Esophagus squamous epithelium (tissue), 5 donors: Measurements from ENCODE around the gene APBA2. TPM values are rescaled to one million over a fixed set of nuclear protein-coding genes. Genes with fewer than 3 reads are reported as not detected.

Source experiments
- DNase-seq: peaks from one replicate; lab custom pipeline; 2025; lab: John Stamatoyannopoulos, UW
- H3K27ac ChIP-seq, 4 donors: fragments of 200-600 bp; sonication (generic); one replicate each; pipeline ENCODE4 v1.5.1; 2016 to 2019; ENCODE audit warnings: mild to moderate bottlenecking in 1 of 4
- H3K27me3 ChIP-seq, 4 donors: fragments of 200-600 bp; sonication (generic); 1 replicate in 3 of 4; 2 replicates in 1 of 4; pipeline versions ENCODE4 v1.5.1 to v1.6.0; 2017 to 2021; ENCODE audit warnings: antibody characterized with exemption in 1 of 4
- H3K36me3 ChIP-seq, 3 donors: fragments of 200-600 bp; sonication (generic); one replicate each; pipeline ENCODE4 v1.5.1; 2016 to 2019
- H3K4me1 ChIP-seq, 3 donors: fragments of 200-600 bp; sonication (generic); one replicate each; pipeline ENCODE4 v1.5.1; 2017 to 2019
- H3K4me3 ChIP-seq, 4 donors: fragments of 200-600 bp; sonication (generic); 1 replicate in 3 of 4; 2 replicates in 1 of 4; pipeline ENCODE4 v1.5.1; 2016 to 2019; ENCODE audit warnings: mild to moderate bottlenecking in 2 of 4, moderate library complexity in 1 of 4
- H3K9me3 ChIP-seq, 3 donors: fragments of 200-600 bp; sonication (generic); one replicate each; pipeline ENCODE4 v1.5.1; 2016 to 2019
- CTCF ChIP-seq, 6 experiments: fragments of 450-650 bp in 4 of 6; fragments of 200-600 bp in 2 of 6; sonication (generic) in 2 of 6; IDR thresholded peaks; one replicate each; pipeline ENCODE4 v1.5.1; 2016 to 2019; ENCODE audit warnings: antibody characterized with exemption in 6 of 6, mild to moderate bottlenecking in 4 of 6, moderate library complexity in 4 of 6
- POLR2A ChIP-seq, 4 donors: fragments of 450-650 bp; IDR thresholded peaks; one replicate each; pipeline ENCODE4 v1.6.1; 2017; ENCODE audit warnings: antibody characterized with exemption in 4 of 4, mild to moderate bottlenecking in 4 of 4, moderate library complexity in 3 of 4
- WGBS, 2 donors: methylation state at CpG; one replicate each; pipeline ENCODE4 v1.1.5; 2018; 5-methylcytosine and 5-hydroxymethylcytosine counted together
- intact Hi-C: fragments of 100-400 bp; cut with DNase I; formaldehyde crosslinking; loops from one replicate; pipeline ENCODE4 v1.15.0; 2022
- total RNA-seq, 4 donors: library from RNA; depleted of rRNA; stranded (reverse); fragments of >200 nt; gene quantifications; one replicate each; pipeline ENCODE4 v1.1.0, GENCODE V29; 2016
- donor health status: DM: yes; HTN: yes; CAD: no.

APBA2 gene
- total RNA-seq, 4 donors from 2014 or later: 0.82 to 9.9 (median 1.6) TPM

DNA sequence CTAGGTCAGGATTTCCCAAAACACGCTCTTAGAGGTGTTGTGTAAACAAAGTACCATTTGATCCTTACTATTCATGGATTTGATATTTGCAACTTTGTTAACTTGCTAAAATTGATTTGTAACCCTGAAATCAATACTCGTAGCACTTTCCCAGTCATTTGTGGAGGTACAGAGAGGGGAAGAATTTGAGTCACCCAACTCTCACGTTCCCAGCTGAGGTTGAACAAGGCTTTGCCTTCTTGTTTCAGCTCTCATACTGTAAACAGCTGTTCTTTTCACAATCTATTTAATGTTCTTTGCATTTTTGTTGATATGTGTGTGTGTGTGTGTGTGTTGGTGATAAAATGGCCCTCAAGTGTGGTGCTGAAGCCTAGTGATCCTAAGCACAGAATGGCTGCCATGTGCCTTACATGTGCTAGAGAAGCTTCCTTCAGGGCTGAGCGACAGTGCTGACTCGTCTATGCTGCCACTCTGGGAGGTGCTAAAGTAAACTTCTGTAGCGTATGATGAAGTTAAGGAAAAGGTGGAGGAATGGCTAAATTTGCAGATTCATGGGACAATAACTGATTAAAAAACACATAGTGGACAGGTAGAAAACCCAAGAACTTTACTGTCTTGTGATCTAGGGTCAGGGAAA, 173.2 kb downstream of the APBA2 start:
- H3K27me3 ChIP-seq: no peaks in the 10 kb centered on the region
- H3K27ac ChIP-seq: no peak overlapping the region
- H3K36me3 ChIP-seq: no peaks in the 10 kb centered on the region
- 76 to 79% methylated on average over 6 of the region's 6 CpGs for whole genome bisulfite sequencing, 2 donors
- TF ChIP-seq POLR2A (IDR thresholded peaks at IDR 0.05) (no peak), CTCF (IDR thresholded peaks at IDR 0.05) (no peak)
- no peaks in the 10 kb centered on the region for H3K4me1 ChIP-seq
- no peak overlapping the region for H3K4me3 ChIP-seq
- no peaks in the 10 kb centered on the region for H3K9me3 ChIP-seq
- DNase-seq: no peak
- intact Hi-C loops: no loop called here

GRCh38 chr15:29059871-29060640, 174.3 kb downstream of the APBA2 start:
- H3K27ac ChIP-seq: no peak overlapping the region
- DNase-seq: no peak
- H3K27me3 ChIP-seq: no peaks in the 10 kb centered on the region
- intact Hi-C loops: loop anchor here (10.0 kb wide), 1 partner anchor 65 kb away; no protein-coding TSS in a partner anchor
- no peak overlapping the region for H3K4me3 ChIP-seq
- no peaks in the 10 kb centered on the region for H3K4me1 ChIP-seq
- no peaks in the 10 kb centered on the region for H3K9me3 ChIP-seq
- H3K36me3 ChIP-seq: no peaks in the 10 kb centered on the region
- TF ChIP-seq POLR2A (IDR thresholded peaks at IDR 0.05) (no peak), CTCF (IDR thresholded peaks at IDR 0.05) (no peak)
- WGBS, 2 donors: 83 to 87% methylated on average over 10 to 12 of the region's 16 CpGs

- TF ChIP-seq POLR2A (IDR thresholded peaks at IDR 0.05) (no peak), CTCF (IDR thresholded peaks at IDR 0.05) (no peak)
- intact Hi-C loops: loop anchor here (10.0 kb wide), 1 partner anchor 63 kb away; no protein-coding TSS in a partner anchor
- Histone ChIP-seq H3K27ac (no peak overlapping the region), H3K4me1 (no peaks in the 10 kb centered on the region), H3K36me3 (no peaks in the 10 kb centered on the region), H3K9me3 (no peaks in the 10 kb centered on the region), H3K27me3 (no peaks in the 10 kb centered on the region), H3K4me3 (no peak overlapping the region)
- no peak for DNase-seq
- WGBS, 2 donors: 86 to 89% methylated on average over 5 of the region's 6 CpGs
Observed at GRCh38 chr15:29061746-29062145, 176.0 kb downstream of the APBA2 start.

GRCh38 chr15:29062179-29062591, 176.4 kb downstream of the APBA2 start:
- Histone ChIP-seq H3K4me1 (no peaks in the 10 kb centered on the region), H3K36me3 (no peaks in the 10 kb centered on the region), H3K27ac (no peak overlapping the region), H3K4me3 (no peak overlapping the region), H3K9me3 (no peaks in the 10 kb centered on the region), H3K27me3 (no peaks in the 10 kb centered on the region)
- no peak for DNase-seq
- intact Hi-C loops: loop anchor here (10.0 kb wide), 1 partner anchor 63 kb away; no protein-coding TSS in a partner anchor
- TF ChIP-seq POLR2A (IDR thresholded peaks at IDR 0.05): no peak
- no peak for TF ChIP-seq CTCF (IDR thresholded peaks at IDR 0.05)
- WGBS, 2 donors: 61 to 76% methylated on average over 7 to 9 of the region's 10 CpGs

- no peak overlapping the region for H3K27ac ChIP-seq
- H3K4me3 ChIP-seq: no peak overlapping the region
- intact Hi-C loops: loop anchor here (10.0 kb wide), 1 partner anchor 62 kb away; no protein-coding TSS in a partner anchor
- no peaks in the 10 kb centered on the region for H3K36me3 ChIP-seq
- no peak for DNase-seq
- WGBS, 2 donors: 100% methylated on average over 1 of the region's 7 CpGs; no CpG with 5 or more reads in 1 of the 2 donors
- no peaks in the 10 kb centered on the region for H3K27me3 ChIP-seq
- H3K9me3 ChIP-seq: no peaks in the 10 kb centered on the region
- H3K4me1 ChIP-seq: no peaks in the 10 kb centered on the region
- TF ChIP-seq CTCF (IDR thresholded peaks at IDR 0.05) (no peak), POLR2A (IDR thresholded peaks at IDR 0.05) (no peak)
Observed at GRCh38 chr15:29062626-29063025, 176.9 kb downstream of the APBA2 start.
